Measurements from ENCODE around the gene NKD1. TPM values are rescaled to one million over a fixed set of nuclear protein-coding genes. Genes with fewer than 3 reads are reported as not detected.

NKD1 gene
- total and polyA plus RNA-seq, 2 of the 8 experiments (the other 6 are each of a cell fraction or from before 2014, with no cell fraction given): 0.70 to 4.5 TPM

GRCh38 chr16:50601341-50601740 is 53.1 kb downstream of the NKD1 start (continued):
- TF ChIP-seq YY1 (IDR thresholded peaks at IDR 0.05; ENCODE audit: low read depth, low read length): no peak
- TF ChIP-seq GABPA (IDR thresholded peaks at IDR 0.05; ENCODE audit: borderline replicate concordance, insufficient read depth, low read length): no peak

Data from H1 (cell line).